ENCODE data around the gene PHC1.
"Not testable (repeated sequence)": the region's sequence is repeated elsewhere in the genome, so short reads cannot be mapped to it uniquely, and the experiment has no call there.

PHC1 gene

GRCh38 chr12:8914033-8914715 lies at the start of gene PHC1:
Gene PHC1, plus strand, starts transcription at chr12:8914509. Its CDS starts 3,169 bp downstream, at chr12:8917678.
- DNase-seq (ENCODE audit: low spot score) = peak; percentile 93

DNA sequence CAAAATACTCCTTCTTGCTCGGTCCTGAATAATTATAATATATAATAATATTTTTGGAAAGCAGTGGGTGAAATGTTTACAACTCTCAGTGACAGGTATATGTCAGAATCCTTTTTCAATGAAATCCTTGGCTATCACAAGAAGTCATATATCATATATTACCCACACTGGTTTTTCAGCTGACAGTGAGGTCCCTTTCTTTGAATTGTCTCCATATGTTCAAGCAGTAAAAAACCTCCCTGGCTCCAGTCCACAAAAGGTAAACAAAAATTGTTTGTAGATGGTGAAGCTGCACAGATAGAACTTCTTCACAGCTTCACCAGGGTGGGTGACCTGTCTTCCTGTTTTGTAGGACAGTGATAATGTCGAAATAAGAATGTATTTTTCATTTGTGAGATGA lies 47.9 kb upstream of the PHC1 start:
- no peak for DNase-seq (ENCODE audit: low spot score)

GRCh38 chr12:8867009-8867408 lies 47.3 kb upstream of the PHC1 start:
- no peak for DNase-seq (ENCODE audit: low spot score)

- DNase-seq (ENCODE audit: low spot score) = no peak
These were observed 46.5 kb upstream of the PHC1 start for GRCh38 chr12:8867786-8868185.

DNA sequence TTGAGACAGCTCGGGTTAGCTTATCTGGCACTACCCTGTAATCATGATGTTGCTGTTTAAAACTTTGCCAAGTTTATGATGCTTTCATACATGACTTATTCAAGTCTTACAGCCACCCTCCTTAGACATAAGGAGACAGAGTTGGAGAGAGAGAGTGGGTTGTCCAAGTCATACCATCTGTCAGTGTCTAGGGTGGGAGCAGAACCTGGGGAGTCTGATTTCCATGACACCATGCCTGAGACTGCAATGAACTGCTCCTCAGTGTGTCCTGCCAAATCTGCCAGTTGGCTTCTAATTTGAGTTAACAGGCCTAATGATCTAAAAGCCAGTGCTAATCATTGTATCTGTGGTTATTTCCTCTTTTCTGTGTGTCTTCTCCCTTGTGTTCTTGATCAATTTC lies 43.7 kb upstream of the PHC1 start:
- no peak for DNase-seq (ENCODE audit: low spot score)

DNA sequence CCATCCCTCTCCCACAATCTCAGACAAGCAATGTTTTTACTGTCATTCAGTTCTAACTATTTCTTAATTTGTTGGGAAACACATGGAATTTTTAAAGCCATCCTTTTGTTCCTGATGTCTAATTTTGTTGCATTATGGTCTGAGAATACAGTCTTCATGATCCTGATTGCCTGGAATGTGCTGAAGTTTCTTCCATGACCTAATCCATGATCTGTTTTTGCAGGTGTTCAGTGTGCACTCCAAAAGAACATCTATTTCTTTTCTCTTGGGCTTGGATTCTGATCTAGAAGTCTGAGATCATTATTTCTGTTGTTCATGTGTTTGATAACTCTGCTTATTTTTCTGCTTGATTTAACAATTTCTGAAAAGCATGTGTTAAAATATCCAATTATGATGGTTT lies 43.2 kb upstream of the PHC1 start:
- no peak for DNase-seq (ENCODE audit: low spot score)

DNA sequence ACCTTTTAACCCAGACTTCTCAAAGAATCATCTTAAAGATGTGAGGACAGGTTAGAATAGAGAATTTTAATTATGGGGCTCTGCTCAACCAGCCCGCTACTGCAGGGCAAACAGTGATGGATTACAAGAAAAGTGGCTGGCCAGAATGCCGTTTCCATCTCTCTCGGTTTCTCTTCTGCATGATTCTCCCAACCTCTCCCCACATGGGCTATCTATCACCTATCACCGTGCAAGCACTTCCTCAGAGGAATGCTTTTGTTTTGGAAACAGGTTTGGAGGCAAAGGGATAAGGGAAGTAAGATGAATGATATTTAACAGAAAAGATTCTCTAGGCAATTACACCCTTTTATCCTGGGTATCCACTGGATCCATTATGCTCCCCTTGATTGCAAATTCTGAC lies 37.4 kb upstream of the PHC1 start:
- no peak for DNase-seq (ENCODE audit: low spot score)

- no peak for DNase-seq (ENCODE audit: low spot score)
These were observed 27.6 kb upstream of the PHC1 start for GRCh38 chr12:8886502-8887284.

GRCh38 chr12:8887285-8887715 lies 27.0 kb upstream of the PHC1 start:
- no peak for DNase-seq (ENCODE audit: low spot score)

DNA sequence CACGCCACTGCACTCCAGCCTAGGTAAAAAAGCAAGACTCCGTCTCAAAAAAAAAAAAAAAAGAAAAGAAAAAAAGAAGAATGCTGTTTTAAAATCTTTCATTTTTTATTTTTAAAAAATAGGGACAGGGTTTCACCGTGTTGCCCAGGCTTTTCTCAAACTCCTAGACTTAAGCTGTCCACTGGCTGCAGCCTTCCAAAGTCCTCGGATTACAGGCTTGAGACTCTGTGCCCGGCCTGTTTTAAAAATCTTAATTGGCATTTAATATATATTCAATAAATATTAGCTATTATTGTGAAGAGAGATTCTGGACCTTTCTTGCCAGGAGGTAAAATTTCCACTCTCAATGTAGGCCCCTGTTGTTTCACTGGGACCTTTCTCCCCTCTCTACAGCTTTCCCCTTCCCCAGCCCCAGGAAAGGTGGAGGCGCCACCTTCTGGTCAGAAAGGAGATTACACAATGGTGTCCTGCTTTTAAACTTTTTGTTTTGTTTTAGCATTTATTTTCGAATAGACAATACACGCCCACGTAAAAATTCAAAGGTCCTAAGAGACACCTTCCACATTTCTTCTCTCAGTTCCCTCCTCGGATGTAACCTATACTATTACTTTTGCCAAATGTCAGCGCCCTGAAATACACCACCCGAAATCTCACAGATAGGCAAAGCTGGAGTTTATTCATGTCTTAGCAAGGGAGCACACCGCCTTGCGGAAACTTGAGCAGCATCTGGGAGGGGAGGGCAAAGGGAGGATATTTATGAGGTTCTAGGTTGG lies 23.8 kb upstream of the PHC1 start:
- peak; percentile 86 for DNase-seq (ENCODE audit: low spot score)

GRCh38 chr12:8891976-8892375 lies 22.3 kb upstream of the PHC1 start:
- no peak for DNase-seq (ENCODE audit: low spot score)

- no peak for DNase-seq (ENCODE audit: low spot score)
These were observed 19.9 kb upstream of the PHC1 start for GRCh38 chr12:8894378-8894777.

GRCh38 chr12:8894986-8895385 lies 19.3 kb upstream of the PHC1 start:
- no peak for DNase-seq (ENCODE audit: low spot score)

- DNase-seq (ENCODE audit: low spot score) = no peak
These were observed 17.2 kb upstream of the PHC1 start for GRCh38 chr12:8897081-8897480.

DNA sequence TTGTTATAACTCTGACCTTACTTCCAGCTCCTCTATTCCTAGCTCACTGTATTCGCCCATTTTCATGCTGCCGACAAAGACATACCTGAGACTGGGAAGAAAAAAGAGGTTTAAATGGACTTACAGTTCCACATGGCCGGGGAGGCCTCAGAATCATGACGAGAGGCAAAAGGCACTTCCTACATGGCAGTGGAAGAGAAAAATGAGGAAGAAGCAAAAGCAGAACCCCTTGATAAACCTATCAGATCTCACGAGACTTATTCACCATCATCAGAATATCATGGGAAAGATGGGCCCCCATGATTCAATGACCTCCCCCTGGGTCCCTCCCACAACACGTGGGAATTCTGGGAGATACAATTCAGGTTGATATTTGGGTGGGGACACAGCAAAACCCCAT lies 14.5 kb upstream of the PHC1 start:
- no peak for DNase-seq (ENCODE audit: low spot score)

GRCh38 chr12:8902703-8903102 lies 11.6 kb upstream of the PHC1 start:
- DNase-seq (ENCODE audit: low spot score) = not testable (repeated sequence)

DNA sequence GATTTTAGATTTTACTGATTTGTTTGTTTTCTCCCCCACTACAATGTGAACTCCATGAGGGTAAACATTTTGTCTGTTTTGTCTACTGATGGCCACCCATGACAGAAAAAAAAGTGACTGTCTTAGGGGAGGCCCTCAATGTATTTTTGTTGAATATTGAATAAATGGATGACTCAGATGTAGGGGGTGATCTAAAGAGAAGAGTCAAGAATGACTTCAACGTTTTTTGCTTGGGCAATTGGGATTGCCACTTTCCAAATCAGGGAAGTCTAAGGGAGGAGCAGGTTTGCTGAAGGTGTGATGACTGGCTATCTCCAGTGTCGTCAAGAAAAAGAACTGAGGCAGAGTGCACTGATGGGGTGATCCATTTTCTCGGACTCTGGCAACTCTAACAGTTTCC lies 10.7 kb upstream of the PHC1 start:
- no peak for DNase-seq (ENCODE audit: low spot score)

DNA sequence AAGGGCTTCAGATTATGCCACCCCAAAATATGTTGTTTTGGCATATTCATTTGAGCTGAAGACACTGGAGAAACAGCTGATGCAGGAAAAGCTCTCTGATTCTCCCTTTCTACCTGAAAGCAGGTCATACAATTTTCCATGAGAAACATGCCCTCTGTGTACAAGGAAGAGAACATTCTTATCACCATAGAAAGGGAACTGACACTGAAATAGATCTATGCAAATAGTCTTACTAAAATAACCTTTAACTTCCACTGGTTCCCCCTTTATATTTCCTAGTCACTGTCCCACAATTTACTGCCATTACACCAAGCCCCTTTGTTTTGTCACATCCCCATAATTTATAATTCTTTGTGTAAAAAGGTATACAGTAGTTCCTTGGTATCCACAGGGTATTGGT lies 9.6 kb upstream of the PHC1 start:
- no peak for DNase-seq (ENCODE audit: low spot score)

- DNase-seq (ENCODE audit: low spot score) = no peak
These were observed 8.8 kb upstream of the PHC1 start for GRCh38 chr12:8905546-8905945.

DNA sequence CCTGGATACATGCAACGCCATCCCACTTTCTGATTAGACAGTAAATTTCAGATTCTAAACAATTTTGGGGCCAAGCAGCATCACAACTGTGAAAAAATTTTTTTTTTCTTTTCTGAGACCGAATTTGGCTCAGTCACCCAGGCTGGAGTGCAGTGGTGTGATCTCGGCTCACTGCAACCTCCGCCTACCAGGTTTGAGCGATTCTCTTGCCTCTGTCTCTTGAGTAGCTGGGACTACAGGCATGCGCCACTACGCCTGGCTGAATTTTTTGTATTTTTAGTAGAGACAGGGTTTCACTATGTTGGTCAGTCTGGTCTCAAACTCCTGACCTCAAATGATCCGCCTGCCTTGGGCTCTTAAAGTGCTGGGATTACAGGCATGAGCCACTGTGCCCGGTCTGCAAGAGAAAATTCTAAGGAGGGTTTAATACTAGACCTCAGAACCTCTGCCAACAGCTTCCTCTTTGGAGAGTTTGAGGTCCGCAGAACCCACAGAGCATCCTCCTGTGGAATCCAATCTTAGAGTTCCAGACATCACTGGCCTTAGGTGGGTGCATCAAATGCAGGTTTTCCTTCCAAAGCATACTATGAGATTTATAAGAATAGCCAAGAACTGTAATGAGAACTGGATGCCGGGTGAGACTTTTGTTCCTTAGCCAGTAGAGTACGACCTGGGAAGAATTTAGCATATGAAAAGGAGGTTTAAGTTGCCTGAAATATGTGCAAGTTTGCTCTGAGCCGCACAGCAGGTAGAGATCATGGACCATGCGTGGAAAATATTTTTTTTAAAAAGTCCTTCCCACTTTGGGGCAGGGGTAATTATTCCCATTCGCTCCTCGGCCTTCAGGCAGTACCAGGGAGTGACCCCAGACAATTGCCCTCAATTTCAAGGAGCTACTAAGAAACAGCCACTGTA lies 7.8 kb upstream of the PHC1 start:
- no peak for DNase-seq (ENCODE audit: low spot score)

DNA sequence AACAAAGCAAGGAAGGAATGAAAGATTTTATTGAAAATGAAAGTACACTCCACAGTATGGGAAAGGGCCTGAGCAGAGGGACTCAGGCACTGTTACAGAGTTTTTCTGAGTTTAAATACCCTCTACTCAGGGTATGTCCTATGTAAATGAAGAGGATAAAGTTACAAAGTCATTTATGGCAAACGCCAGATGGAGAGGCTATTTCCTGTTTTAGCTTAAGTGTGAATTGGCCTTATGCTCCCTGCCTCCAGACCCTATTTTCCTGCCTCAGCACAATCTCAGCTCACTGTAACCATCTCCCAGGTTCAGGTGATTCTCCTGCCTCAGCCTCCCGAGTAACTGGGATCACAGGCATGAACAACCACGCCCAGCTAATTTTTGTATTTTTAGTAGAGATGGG lies 6.8 kb upstream of the PHC1 start:
- DNase-seq (ENCODE audit: low spot score) = no peak

DNA sequence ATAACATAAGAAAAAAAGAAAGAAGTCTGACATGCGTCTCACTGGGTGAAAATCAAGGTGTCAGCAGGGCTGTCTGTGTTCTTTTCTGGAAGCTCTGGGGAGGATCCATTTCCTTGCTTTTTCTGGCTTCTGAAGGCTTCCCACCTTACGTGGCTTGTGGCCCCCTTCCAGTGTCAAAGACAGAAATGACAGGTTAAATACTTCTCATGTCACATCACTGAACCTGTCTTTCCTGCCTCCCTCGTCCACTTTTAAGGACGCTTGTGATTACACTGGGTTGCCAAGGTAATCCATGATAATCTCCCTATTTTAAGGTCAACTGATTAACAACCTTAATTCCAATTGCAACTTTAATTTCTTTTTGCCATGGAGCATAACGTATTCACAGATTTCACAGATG lies 4.6 kb upstream of the PHC1 start:
- no peak for DNase-seq (ENCODE audit: low spot score)

All from iPS-NIHi11 (cell line).